ENCODE data around the gene KCNMA1. TPM values are rescaled to one million over a fixed set of nuclear protein-coding genes. Genes with fewer than 3 reads are reported as not detected.

KCNMA1 gene
- polyA plus RNA-seq, 1 donor from 2014 or later, result 60.8 TPM

DNA sequence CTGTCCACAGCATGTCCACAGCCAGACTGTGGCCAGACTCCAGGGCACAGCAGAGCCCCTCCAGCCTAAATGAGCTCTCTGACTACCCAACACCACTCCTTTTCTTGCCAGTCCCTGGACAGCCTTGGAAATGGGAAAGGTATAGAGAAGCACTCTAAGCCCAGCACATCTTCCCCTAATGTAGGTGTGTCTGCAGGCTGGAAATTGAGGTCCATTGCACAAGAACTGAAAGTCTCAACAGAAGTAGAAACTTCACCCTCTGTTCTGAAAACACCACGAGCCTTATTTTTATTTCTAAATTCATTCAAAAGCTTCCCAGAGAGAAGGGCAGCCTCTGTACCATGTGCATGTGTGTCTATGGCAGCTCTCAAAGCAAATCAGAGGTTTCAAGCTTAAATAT is 3.7 kb upstream of the KCNMA1 start:
- Histone ChIP-seq H4K20me1 (ENCODE audit: insufficient read depth) (no peaks in the 10 kb centered on the region), H3K4me3 (ENCODE audit: low read length) (no peak overlapping the region), H3F3A (ENCODE audit: insufficient read depth, low read length, poor library complexity, severe bottlenecking) (no peaks in the 10 kb centered on the region), H3K9me2 (ENCODE audit: insufficient read depth, low read length) (no peaks in the 10 kb centered on the region), H3K79me2 (replicated peaks; ENCODE audit: insufficient read depth, low read length) (peaks cover 5% of the 10 kb centered on the region), H3K36me3 (ENCODE audit: insufficient read depth, low read length) (no peaks in the 10 kb centered on the region), H3K27ac (ENCODE audit: low read length) (no peak overlapping the region), H3K27me3 (ENCODE audit: insufficient read depth, low read depth, low read length) (peaks cover 15% of the 10 kb centered on the region), H3K9me3 (ENCODE audit: low read length) (peaks cover 4% of the 10 kb centered on the region), H3K4me2 (ENCODE audit: low read length) (no peak overlapping the region), H2AFZ (ENCODE audit: low read depth, low read length) (no peak overlapping the region), H3K9ac (ENCODE audit: low read length) (no peak overlapping the region)
- no peak for TF ChIP-seq POLR2AphosphoS5 (IDR thresholded peaks at IDR 0.05)
- TF ChIP-seq MXI1 (conservative IDR thresholded peaks at IDR 0.05; ENCODE audit: poor library complexity, severe bottlenecking), result no peak

- Histone ChIP-seq H3K4me3 (ENCODE audit: low read length) (no peak overlapping the region), H3K9ac (ENCODE audit: low read length) (no peak overlapping the region), H4K20me1 (ENCODE audit: insufficient read depth) (no peaks in the 10 kb centered on the region), H2AFZ (ENCODE audit: low read depth, low read length) (no peak overlapping the region), H3K9me3 (ENCODE audit: low read length) (peaks cover 4% of the 10 kb centered on the region), H3K27me3 (ENCODE audit: insufficient read depth, low read depth, low read length) (peaks cover 23% of the 10 kb centered on the region), H3F3A (ENCODE audit: insufficient read depth, low read length, poor library complexity, severe bottlenecking) (peaks cover 3% of the 10 kb centered on the region), H3K9me2 (ENCODE audit: insufficient read depth, low read length) (no peaks in the 10 kb centered on the region), H3K4me2 (ENCODE audit: low read length) (no peak overlapping the region), H3K27ac (ENCODE audit: low read length) (no peak overlapping the region), H3K79me2 (replicated peaks; ENCODE audit: insufficient read depth, low read length) (peaks cover 11% of the 10 kb centered on the region), H3K36me3 (ENCODE audit: insufficient read depth, low read length) (no peaks in the 10 kb centered on the region)
- TF ChIP-seq TAF1 (IDR thresholded peaks at IDR 0.05; ENCODE audit: low read depth), result no peak
- TF ChIP-seq EZH2 (IDR thresholded peaks at IDR 0.05; ENCODE audit: borderline replicate concordance, insufficient read depth, low read length, poor library complexity, severe bottlenecking), result no peak
- TF ChIP-seq POLR2AphosphoS5 (IDR thresholded peaks at IDR 0.05), result no peak
- TF ChIP-seq, protein P1, sequence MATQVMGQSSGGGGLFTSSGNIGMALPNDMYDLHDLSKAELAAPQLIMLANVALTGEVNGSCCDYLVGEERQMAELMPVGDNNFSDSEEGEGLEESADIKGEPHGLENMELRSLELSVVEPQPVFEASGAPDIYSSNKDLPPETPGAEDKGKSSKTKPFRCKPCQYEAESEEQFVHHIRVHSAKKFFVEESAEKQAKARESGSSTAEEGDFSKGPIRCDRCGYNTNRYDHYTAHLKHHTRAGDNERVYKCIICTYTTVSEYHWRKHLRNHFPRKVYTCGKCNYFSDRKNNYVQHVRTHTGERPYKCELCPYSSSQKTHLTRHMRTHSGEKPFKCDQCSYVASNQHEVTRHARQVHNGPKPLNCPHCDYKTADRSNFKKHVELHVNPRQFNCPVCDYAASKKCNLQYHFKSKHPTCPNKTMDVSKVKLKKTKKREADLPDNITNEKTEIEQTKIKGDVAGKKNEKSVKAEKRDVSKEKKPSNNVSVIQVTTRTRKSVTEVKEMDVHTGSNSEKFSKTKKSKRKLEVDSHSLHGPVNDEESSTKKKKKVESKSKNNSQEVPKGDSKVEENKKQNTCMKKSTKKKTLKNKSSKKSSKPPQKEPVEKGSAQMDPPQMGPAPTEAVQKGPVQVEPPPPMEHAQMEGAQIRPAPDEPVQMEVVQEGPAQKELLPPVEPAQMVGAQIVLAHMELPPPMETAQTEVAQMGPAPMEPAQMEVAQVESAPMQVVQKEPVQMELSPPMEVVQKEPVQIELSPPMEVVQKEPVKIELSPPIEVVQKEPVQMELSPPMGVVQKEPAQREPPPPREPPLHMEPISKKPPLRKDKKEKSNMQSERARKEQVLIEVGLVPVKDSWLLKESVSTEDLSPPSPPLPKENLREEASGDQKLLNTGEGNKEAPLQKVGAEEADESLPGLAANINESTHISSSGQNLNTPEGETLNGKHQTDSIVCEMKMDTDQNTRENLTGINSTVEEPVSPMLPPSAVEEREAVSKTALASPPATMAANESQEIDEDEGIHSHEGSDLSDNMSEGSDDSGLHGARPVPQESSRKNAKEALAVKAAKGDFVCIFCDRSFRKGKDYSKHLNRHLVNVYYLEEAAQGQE (IDR thresholded peaks at IDR 0.05; ENCODE audit: borderline replicate concordance), result no peak
- no peak for TF ChIP-seq EP300 (conservative IDR thresholded peaks at IDR 0.05; ENCODE audit: poor library complexity, severe bottlenecking)
- no peak for TF ChIP-seq RAD21 (conservative IDR thresholded peaks at IDR 0.05)
- no peak for TF ChIP-seq SMC3 (conservative IDR thresholded peaks at IDR 0.05; ENCODE audit: poor library complexity)
- TF ChIP-seq CTCF (IDR thresholded peaks at IDR 0.05; ENCODE audit: poor library complexity, severe bottlenecking), result no peak
- no peak for TF ChIP-seq MXI1 (conservative IDR thresholded peaks at IDR 0.05; ENCODE audit: poor library complexity, severe bottlenecking)
Observed at GRCh38 chr10:77640167-77640566, 2.6 kb upstream of the KCNMA1 start.

DNA sequence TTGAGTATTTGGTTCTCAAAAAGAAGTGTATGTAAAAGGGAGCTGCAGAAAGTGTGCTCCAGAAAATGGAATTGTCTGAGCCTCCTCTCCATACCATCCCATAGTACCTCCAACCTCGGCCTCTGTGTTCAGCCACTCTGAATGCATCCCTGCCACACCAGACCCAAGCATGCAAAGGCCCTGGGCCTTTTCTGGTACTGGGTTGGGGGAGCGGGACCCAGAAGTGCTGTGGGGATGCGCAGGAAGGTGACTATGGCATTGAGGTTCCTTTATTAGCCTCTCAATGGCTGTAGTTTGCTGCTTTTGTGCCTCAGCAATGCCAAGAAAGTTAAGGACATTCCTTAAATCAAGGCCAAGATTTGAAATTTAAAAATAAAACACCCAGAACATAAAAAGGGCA is 2.1 kb upstream of the KCNMA1 start:
- TF ChIP-seq RAD21 (conservative IDR thresholded peaks at IDR 0.05) (no peak), CTCF (IDR thresholded peaks at IDR 0.05; ENCODE audit: poor library complexity, severe bottlenecking) (no peak), MXI1 (conservative IDR thresholded peaks at IDR 0.05; ENCODE audit: poor library complexity, severe bottlenecking) (no peak), EZH2 (IDR thresholded peaks at IDR 0.05; ENCODE audit: borderline replicate concordance, insufficient read depth, low read length, poor library complexity, severe bottlenecking) (no peak), TAF1 (IDR thresholded peaks at IDR 0.05; ENCODE audit: low read depth) (no peak), SMC3 (conservative IDR thresholded peaks at IDR 0.05; ENCODE audit: poor library complexity) (no peak), POLR2AphosphoS5 (IDR thresholded peaks at IDR 0.05) (no peak), EP300 (conservative IDR thresholded peaks at IDR 0.05; ENCODE audit: poor library complexity, severe bottlenecking) (no peak)
- TF ChIP-seq, protein P1 (IDR thresholded peaks at IDR 0.05; ENCODE audit: borderline replicate concordance), result no peak
- Histone ChIP-seq H3K36me3 (ENCODE audit: insufficient read depth, low read length) (no peaks in the 10 kb centered on the region), H3K79me2 (replicated peaks; ENCODE audit: insufficient read depth, low read length) (peaks cover 15% of the 10 kb centered on the region), H4K20me1 (ENCODE audit: insufficient read depth) (no peaks in the 10 kb centered on the region), H3F3A (ENCODE audit: insufficient read depth, low read length, poor library complexity, severe bottlenecking) (peaks cover 3% of the 10 kb centered on the region), H3K4me2 (ENCODE audit: low read length) (no peak overlapping the region), H3K9me3 (ENCODE audit: low read length) (peaks cover 4% of the 10 kb centered on the region), H3K27ac (ENCODE audit: low read length) (no peak overlapping the region), H3K9me2 (ENCODE audit: insufficient read depth, low read length) (no peaks in the 10 kb centered on the region), H2AFZ (ENCODE audit: low read depth, low read length) (no peak overlapping the region), H3K27me3 (ENCODE audit: insufficient read depth, low read depth, low read length) (peaks cover 27% of the 10 kb centered on the region), H3K9ac (ENCODE audit: low read length) (no peak overlapping the region), H3K4me3 (ENCODE audit: low read length) (no peak overlapping the region)

All from neural cell (in vitro differentiated cells).